Calu3 (cell line): ENCODE measurements around the gene PABPC1L. TPM values are rescaled to one million over a fixed set of nuclear protein-coding genes. Genes with fewer than 3 reads are reported as not detected.

Source experiments
- BruUV-seq: library from RNA; stranded (reverse); fragments of 400-500 nt; replicated peaks from 2 replicates; lab custom pipeline; 2021; lab: Mats Ljungman, UMichigan
- CTCF ChIA-PET: fragments of 300-600 bp; sonication (Branson Sonifier 250); formaldehyde crosslinking; loops from one replicate; lab custom pipeline; 2022; ENCODE audit warnings: antibody characterized with exemption; lab: Charles Lee
- DNase-seq: peaks from one replicate; pipeline ENCODE4 v3.0.0; 2022
- H3K27ac Mint-ChIP-seq: one replicate; pipeline ENCODE4 v1.8.0; 2022; ENCODE audit warnings: mixed read lengths; ENCODE audit not compliant: unreplicated experiment
- H3K27me3 Mint-ChIP-seq: one replicate; pipeline ENCODE4 v1.8.0; 2022; ENCODE audit warnings: mixed read lengths; ENCODE audit not compliant: unreplicated experiment
- H3K36me3 Mint-ChIP-seq: one replicate; pipeline ENCODE4 v1.8.0; 2022; ENCODE audit warnings: mild to moderate bottlenecking, moderate library complexity, mixed read lengths; ENCODE audit not compliant: insufficient read depth, unreplicated experiment
- H3K4me1 Mint-ChIP-seq: one replicate; pipeline ENCODE4 v1.8.0; 2022; ENCODE audit warnings: mild to moderate bottlenecking, low read depth, mixed read lengths; ENCODE audit not compliant: unreplicated experiment
- H3K4me3 Mint-ChIP-seq: one replicate; pipeline ENCODE4 v1.8.0; 2022; ENCODE audit warnings: mild to moderate bottlenecking, low read depth, moderate library complexity, mixed read lengths; ENCODE audit not compliant: unreplicated experiment
- H3K9me3 Mint-ChIP-seq: one replicate; pipeline ENCODE4 v1.8.0; 2022; ENCODE audit warnings: low read depth, mixed read lengths; ENCODE audit not compliant: unreplicated experiment
- intact Hi-C: fragments of 100-400 bp; cut with micrococcal nuclease; formaldehyde crosslinking; loops from one replicate; pipeline ENCODE4 v1.10.0; 2022; ENCODE audit not compliant: unreplicated experiment
- total RNA-seq: library from RNA; stranded (reverse); gene quantifications from 2 replicates; pipeline ENCODE4 v1.2.3, GENCODE V29; 2022
- TF ChIP-seq, protein P1 (sequence below): fragments of 200-600 bp; IDR thresholded peaks from one replicate; pipeline ENCODE4 v1.8.0; 2022; ENCODE audit warnings: antibody characterized with exemption; ENCODE audit not compliant: unreplicated experiment

Gene PABPC1L
- total RNA-seq, 1 experiment from 2014 or later = 172 TPM

GRCh38 chr20:44988631-44989171 is 78.8 kb downstream of the PABPC1L start:
- DNase-seq = no peak
- Mint-ChIP-seq H3K27me3 (no peaks in the 10 kb centered on the region), H3K27ac (no peak overlapping the region), H3K4me3 (no peak overlapping the region), H3K36me3 (no peaks in the 10 kb centered on the region), H3K4me1 (no peaks in the 10 kb centered on the region), H3K9me3 (no peaks in the 10 kb centered on the region)
- TF ChIP-seq, protein P1, sequence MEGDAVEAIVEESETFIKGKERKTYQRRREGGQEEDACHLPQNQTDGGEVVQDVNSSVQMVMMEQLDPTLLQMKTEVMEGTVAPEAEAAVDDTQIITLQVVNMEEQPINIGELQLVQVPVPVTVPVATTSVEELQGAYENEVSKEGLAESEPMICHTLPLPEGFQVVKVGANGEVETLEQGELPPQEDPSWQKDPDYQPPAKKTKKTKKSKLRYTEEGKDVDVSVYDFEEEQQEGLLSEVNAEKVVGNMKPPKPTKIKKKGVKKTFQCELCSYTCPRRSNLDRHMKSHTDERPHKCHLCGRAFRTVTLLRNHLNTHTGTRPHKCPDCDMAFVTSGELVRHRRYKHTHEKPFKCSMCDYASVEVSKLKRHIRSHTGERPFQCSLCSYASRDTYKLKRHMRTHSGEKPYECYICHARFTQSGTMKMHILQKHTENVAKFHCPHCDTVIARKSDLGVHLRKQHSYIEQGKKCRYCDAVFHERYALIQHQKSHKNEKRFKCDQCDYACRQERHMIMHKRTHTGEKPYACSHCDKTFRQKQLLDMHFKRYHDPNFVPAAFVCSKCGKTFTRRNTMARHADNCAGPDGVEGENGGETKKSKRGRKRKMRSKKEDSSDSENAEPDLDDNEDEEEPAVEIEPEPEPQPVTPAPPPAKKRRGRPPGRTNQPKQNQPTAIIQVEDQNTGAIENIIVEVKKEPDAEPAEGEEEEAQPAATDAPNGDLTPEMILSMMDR = no peak
- intact Hi-C loops = no loop called here
- CTCF ChIA-PET = no interaction called here
- BruUV-seq = no TSS peak

Other genes starting within 250 kb of the PABPC1L start
- gene CCN5, start 194.7 kb upstream of the PABPC1L start, total RNA-seq = 0.94 and 1.9 TPM in 2 replicates
- 1.5 and 4.8 TPM in 2 replicates for gene KCNK15, start 164.2 kb upstream of the PABPC1L start, total RNA-seq
- gene RIMS4, start 99.5 kb upstream of the PABPC1L start, total RNA-seq = 0.40 and 0.91 TPM in 2 replicates
- gene YWHAB, start 24.4 kb upstream of the PABPC1L start, total RNA-seq = 377 and 384 TPM in 2 replicates
- 61.1 TPM in 2 replicates for gene TOMM34, start 50.3 kb downstream of the PABPC1L start, total RNA-seq
- gene STK4, start 56.5 kb downstream of the PABPC1L start, total RNA-seq = 53.1 and 58.3 TPM in 2 replicates
- 10.4 and 10.7 TPM in 2 replicates for gene KCNS1, start 191.1 kb downstream of the PABPC1L start, total RNA-seq
- gene WFDC5, start 205.1 kb downstream of the PABPC1L start, total RNA-seq = not detected in 2 replicates
- gene WFDC12, start 214.4 kb downstream of the PABPC1L start, total RNA-seq = not detected in 2 replicates